ENCODE results near the gene PRKCZ.

Gene PRKCZ

GRCh38 chr1:2124446-2125198, 74.4 kb downstream of the PRKCZ start:
- peak; percentile 27 for DNase-seq

- peak; percentile 44 for DNase-seq
These were observed 75.4 kb downstream of the PRKCZ start for GRCh38 chr1:2125350-2126211.

DNA sequence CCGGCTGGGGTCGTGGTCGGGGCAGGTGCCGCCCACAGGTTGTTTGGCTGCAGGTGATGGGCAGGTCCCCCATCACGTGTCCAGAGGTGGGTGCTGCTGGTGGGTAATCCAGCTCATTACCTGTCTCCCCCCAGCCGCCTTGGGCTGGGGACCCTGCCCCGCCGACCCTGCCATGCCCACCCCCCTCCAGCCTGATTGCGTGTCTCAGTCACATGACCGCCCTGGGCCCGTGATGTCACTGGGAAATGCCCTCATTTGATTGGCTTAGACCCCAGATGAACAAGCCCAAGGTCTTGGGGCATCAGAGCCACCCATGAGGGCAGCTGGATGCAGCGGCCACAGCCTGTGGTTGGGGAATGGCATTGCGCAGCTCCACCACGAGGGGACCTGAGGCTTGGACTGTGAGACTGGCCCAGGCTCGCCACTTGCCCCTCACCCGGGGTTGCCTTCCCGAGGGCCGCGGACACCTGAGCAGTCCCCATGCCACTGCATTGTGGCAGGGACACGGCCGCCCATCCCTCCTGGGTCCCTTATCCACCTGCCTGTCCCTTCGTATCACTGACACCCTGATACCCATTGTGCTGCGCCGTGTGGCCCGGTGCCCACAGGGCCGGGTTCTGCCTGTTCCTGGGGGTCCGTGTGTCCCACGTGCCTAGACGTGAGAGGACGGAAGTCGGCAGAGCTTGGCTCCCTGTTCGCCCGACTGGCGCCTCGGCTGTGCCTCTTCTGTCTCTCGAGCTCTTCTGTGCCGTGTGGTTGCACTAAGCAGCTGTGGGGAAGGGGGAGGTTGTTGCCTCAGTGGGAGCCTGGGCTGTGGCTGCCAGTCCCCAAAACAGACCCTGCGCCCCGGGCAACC, 76.3 kb downstream of the PRKCZ start:
- DNase-seq, result no peak

GRCh38 chr1:2127187-2128145, 77.3 kb downstream of the PRKCZ start:
- DNase-seq, result peak; percentile 31

DNA sequence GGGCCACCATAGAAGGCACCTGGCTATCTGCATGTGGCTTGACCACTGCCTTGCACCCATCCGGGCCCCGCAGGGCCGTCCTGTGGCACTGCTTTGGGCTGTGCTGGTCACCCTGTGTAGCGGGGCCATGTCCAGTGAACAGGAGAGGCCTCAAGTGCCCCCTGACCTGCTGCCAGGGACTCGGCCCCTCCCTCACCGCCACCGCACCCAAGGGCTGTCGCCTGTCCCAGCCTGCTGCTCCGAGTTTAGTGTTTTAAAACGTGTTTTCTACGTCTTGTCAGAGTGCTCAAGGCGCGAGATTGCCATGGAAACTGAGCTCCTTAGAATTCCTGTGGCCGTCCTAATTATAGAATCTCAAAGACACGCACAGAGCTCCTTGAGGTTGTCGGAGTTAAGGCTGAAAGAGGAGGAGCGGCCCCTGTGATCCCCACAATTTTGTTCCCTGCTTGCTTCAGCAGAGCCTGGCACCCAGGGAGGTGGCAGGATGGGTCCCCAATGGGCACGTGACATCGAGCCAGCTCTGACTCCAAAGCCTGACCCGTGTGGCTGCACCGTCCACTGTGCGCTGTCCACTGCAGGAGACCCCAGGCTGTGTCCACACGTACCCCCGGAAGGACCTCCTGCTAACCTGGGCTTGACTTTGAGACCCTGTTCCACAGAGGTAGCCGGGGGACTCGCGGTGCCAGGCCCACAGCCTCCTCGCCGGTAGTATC, 78.1 kb downstream of the PRKCZ start:
- DNase-seq, result peak; percentile 35

GRCh38 chr1:2129256-2129943, 79.2 kb downstream of the PRKCZ start:
- no peak for DNase-seq

DNA sequence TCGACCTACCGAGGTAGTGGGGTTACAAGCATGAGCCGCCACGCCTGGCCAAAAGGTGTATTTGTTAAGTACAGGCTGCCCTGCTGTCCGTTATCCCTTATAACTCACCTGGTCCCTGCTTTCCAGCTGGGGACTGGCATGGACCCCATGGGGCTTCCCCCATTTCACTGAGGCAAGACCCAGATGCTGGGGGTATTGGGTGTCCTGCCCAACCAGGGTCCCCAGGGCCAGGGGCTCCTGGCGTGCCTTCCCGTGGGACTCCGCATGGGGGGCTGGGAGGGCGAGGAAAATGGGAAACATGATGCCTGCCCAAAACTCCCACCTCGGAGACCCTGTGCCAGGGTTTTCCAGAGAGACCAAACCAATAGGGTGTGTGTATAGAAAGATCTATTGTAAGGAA, 79.9 kb downstream of the PRKCZ start:
- DNase-seq, result no peak

DNA sequence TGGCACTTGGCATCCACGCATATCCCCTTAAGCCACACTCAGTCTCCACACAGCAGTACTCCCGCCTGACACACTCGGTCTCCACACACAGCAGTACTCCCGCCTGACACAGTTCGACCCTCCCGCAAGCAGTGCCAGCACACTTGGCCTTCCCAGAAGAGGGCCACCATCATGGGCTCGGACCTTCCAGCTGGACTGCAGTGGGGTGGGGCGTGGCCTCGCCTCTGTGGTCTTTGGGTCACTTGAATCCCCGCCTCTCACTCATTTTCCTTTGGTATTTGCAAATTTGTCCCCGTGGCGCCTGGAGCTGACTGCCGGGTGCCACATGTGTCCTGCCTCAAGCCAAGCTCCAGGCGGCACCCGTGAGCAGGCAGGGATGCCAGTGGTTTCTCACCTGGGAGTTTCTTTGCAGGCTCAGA, 80.7 kb downstream of the PRKCZ start:
- DNase-seq, result no peak

DNA sequence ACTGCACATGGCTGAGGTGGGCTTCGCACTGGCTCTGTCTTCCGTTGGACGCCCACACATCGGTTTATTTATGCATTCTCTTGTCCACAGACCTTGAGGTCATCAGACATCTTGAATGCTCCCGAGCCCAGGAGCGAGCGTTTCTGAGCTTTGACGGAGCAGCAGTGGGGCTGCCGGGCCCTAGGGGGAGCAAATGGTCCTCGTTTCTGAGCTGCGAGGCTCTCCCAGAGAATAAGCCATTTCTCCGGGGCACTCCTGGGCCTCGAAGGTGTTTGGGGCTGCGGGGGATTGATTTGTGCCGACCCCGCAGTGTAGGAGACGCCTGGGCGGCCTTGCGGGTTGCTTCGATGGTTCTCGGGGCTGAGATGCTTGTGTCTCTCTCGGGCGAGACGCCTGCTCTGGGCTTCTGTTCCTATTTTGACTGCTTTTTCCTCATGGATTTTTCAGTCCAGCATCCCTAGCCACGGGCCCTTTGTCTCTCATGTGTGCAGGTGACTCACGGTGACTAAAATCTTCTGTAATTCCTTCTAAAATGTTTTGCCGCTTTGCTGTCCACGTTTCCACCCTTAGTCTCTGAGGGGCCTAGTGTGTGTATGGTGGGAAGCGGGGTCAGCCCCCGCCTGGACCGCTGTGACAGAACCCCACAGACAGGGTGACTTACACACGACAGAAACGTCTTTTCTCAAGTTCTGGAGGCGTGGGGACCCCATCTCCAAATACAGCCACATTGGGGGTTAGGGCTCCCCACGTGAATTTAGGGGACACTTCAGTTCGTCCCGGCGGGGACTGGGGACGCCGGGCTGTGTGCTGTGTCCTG, 82.2 kb downstream of the PRKCZ start:
- peak; percentile 68 for DNase-seq

GRCh38 chr1:2133039-2133878, 83.0 kb downstream of the PRKCZ start:
- DNase-seq, result peak; percentile 99

DNA sequence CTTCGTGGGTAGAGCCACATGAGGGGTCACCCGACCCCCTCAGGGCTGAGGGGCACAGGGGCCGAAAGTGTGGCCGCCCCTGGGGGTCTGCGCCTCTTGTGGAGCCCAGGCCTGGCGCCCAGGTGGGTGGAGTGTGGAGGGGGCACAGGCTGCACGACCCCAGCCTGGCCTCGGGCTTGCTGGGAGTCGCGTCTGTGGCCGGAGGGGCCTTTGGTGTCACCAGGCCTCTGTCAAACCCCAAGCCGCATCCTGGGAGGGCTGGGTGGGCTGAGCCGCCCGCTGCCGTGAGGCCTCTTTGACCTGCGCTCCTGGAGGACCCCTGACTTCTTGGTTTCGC, 83.6 kb downstream of the PRKCZ start:
- no peak for DNase-seq

DNA sequence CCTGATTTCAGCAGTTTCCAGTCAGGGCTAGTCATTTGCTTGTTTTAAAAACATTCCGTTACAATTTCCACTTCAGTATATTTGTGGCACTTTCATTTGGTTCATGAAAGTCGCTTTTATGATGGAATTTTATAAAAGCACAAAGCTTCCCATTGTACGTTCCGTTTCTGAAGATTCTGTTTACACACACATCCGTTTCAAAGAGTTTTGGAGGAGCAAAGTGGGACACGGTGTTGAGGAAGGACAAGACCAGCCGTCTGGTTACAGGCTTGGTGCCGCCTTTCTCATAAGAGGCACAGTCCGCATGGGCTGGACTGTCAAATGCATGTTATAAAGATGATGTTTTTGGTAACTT, 84.0 kb downstream of the PRKCZ start:
- peak; percentile 45 for DNase-seq

- DNase-seq, result no peak
These were observed 84.6 kb downstream of the PRKCZ start for GRCh38 chr1:2134621-2135307.

DNA sequence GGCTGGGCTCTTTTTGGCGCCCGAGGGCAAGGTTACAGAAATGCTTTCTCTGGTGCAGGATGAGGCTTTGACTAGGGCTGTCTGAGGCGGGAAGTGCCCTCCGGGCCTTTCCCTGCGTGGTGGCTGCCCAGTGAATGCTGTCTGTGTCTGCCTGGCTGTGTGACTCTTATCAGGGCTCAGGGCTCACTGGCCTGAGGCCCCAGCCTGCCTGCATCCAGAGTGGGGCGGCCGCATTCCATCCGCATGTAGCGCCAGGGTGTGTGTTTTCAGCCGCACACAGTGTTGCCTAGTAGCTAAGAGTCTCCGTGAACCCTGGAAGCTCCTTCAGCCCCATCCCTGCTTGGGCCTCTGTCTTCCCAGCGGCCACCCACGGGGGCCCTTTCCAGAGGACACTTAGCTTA, 85.2 kb downstream of the PRKCZ start:
- peak; percentile 94 for DNase-seq

DNA sequence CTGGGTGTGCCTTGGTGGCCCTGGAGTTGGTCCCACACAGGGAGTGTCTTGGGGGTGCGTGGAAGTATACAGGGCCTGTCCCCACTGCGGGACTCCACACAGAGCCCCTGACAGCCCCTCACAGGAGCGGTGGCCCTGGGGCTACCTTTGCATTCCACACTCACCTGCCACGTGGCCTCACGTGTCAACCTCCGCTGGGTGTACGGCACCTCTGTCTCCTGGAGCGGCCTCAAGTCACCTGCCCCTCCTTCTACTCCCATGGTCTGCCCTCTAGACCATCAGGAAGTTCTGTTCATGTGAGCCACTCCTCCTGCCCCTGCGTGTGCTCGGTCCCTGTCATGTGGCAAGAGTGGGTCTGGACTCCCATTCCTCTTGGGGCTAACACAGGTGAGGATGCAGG, 85.7 kb downstream of the PRKCZ start:
- peak; percentile 39 for DNase-seq

DNA sequence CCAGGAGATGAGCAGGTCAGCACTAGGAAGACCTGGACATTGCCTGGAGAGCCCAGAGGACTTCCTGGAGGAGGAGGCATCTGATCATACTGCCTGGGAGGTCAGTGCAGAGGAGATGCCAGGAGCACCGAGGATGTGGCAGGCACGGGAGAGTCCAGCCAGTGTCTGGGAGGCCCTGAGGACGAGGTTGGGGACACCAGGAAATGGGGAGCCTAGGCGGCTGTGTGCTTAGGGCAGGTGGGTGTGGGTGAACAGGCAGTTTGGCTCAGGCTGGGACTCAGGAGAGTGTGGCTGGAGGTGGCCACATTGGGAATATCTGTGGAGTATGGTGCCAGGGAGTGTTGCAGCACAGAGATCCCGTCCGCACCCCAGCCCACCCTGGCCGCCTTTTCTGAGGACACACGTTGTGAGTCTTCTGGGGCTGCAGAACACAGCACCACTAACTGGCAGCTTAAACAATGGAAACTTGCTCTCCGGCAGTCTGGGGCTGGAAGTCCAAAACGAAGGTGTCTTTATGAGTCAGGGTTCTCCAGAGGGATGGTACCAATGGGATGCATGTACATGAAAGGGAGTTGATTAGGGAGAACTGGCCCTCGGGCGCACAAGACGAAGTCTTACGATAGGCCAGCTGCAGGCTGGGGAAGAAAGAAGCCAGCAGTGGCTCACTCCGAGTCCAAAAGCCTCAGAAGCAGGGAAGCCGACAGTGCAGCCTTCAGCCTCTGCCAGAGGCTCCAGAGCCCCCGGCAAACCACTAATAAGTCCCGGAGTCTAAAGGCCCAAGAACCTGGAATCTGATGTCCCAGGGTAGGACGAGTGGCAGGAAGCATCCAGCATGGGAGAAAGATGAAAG, 86.4 kb downstream of the PRKCZ start:
- no peak for DNase-seq
